Fibroblast of lung (primary cell): ENCODE data around the gene DDAH1. TPM values are rescaled to one million over a fixed set of nuclear protein-coding genes. Genes with fewer than 3 reads are reported as not detected.

Experiments
- DNase-seq, 2 donors: peaks; one replicate each; pipeline versions ENCODE4 v3.0.0 to v3.0.0-alpha.2; 2010; ENCODE audit warnings: low read depth in 2 of 2
- H2AFZ ChIP-seq: 2 replicates; pipeline ENCODE4 v1.5.1; 2012; ENCODE audit warnings: low read length, control low read depth, inconsistent platforms
- H3K27ac ChIP-seq: 2 replicates; pipeline ENCODE4 v1.5.1; 2011; ENCODE audit warnings: low read length, control low read depth; ENCODE audit not compliant: insufficient read depth
- H3K27me3 ChIP-seq: 2 replicates; pipeline ENCODE4 v1.5.1; 2011; ENCODE audit warnings: mild to moderate bottlenecking, low read length; ENCODE audit not compliant: control insufficient read depth, insufficient read depth
- H3K36me3 ChIP-seq: 2 replicates; pipeline ENCODE4 v1.5.1; 2011; ENCODE audit warnings: low read length; ENCODE audit not compliant: control insufficient read depth, insufficient read depth
- H3K4me1 ChIP-seq: 2 replicates; pipeline ENCODE4 v1.5.1; 2011; ENCODE audit warnings: low read length; ENCODE audit not compliant: control insufficient read depth, insufficient read depth; ENCODE audit errors: extremely low read depth
- H3K4me2 ChIP-seq: 2 replicates; pipeline ENCODE4 v1.5.1; 2011; ENCODE audit warnings: low read length, control low read depth; ENCODE audit not compliant: insufficient read depth; ENCODE audit errors: extremely low read depth
- H3K4me3 ChIP-seq, 4 experiments: fragments of 200-600 bp in 1 of 4; sonication (generic) in 1 of 4; replicated peaks in 1 of 4; 2 replicates each; pipeline ENCODE4 v1.5.1; 2011 to 2016; ENCODE audit warnings: low read length in 4 of 4, low read depth in 3 of 4, mild to moderate bottlenecking in 3 of 4, control low read depth in 2 of 4, inconsistent platforms in 1 of 4, mixed read lengths in 1 of 4; ENCODE audit not compliant: insufficient read depth in 1 of 4; ENCODE audit errors: control extremely low read depth in 1 of 4
- H3K79me2 ChIP-seq: 2 replicates; pipeline ENCODE4 v1.5.1; 2012; ENCODE audit warnings: mild to moderate bottlenecking, low read length, inconsistent platforms; ENCODE audit not compliant: control insufficient read depth, insufficient read depth
- H3K9ac ChIP-seq: 2 replicates; pipeline ENCODE4 v1.5.1; 2011; ENCODE audit warnings: mild to moderate bottlenecking, low read length, control low read depth; ENCODE audit not compliant: insufficient read depth
- H3K9me3 ChIP-seq: 2 replicates; pipeline ENCODE4 v1.5.1; 2012; ENCODE audit warnings: low read depth, low read length; ENCODE audit not compliant: control insufficient read depth, insufficient read depth
- H4K20me1 ChIP-seq: 2 replicates; pipeline ENCODE4 v1.5.1; 2011; ENCODE audit warnings: low read length; ENCODE audit not compliant: control insufficient read depth, insufficient read depth; ENCODE audit errors: extremely low read depth
- EZH2 ChIP-seq: IDR thresholded peaks from 2 replicates; pipeline ENCODE4 v1.5.1; 2012; ENCODE audit warnings: low read length, control low read depth, mild to moderate bottlenecking; ENCODE audit errors: missing control alignments
- polyA plus RNA-seq, 2 donors: library from polyadenylated mRNA; depleted of rRNA in 1 of 2; stranded (reverse) in 1 of 2; unstranded in 1 of 2; fragments of >200 nt; gene quantifications; 2 replicates each; pipeline ENCODE4 v1.2.1, GENCODE V29; 2011 to 2012; ENCODE audit warnings: missing spikeins in 1 of 2
- total RNA-seq: library from RNA; depleted of rRNA; stranded (reverse); fragments of >200 nt; gene quantifications from 2 replicates; pipeline ENCODE4 v1.2.1, GENCODE V29; 2014
- TF ChIP-seq, protein P1 (sequence below), 2 donors: IDR thresholded peaks in 1 of 2; conservative IDR thresholded peaks in 1 of 2; 1 replicate in 1 of 2; 2 replicates in 1 of 2; pipeline ENCODE4 v1.5.1; 2011 to 2012; ENCODE audit warnings: low read length in 2 of 2, control low read depth in 1 of 2, inconsistent platforms in 1 of 2, low read depth in 1 of 2, mild to moderate bottlenecking in 1 of 2

The DDAH1 gene
- total and polyA plus RNA-seq, 2 donors (not counting 1 experiment from before 2014, with no cell fraction given), result 50.0 to 218 TPM

DNA sequence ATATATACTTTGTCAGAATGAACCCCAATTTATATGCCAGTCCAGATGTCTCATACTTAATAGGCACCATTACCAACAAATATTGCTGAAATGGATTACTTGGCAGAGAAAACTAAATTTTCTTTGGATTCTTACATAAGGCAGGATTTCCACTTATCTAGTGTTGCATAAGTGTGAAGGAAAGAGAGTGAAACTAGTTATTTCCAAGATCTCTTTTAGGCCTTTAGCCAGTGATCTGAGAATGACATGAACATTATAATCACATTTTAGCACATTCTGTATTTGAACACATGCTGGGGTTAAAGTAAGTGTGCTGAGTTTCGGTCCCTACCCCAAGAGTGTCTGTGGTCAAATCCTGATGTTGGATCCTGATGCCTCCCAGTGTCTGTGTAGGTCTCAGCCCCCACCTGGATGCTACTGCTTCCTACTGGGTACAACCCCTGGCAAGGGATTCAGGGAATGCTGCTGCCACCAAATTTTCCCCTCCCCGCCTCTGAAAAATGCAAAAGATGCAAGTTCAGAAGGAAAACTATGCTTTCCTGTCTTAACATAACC is 11.2 kb downstream of the DDAH1 start:
- TF ChIP-seq EZH2, result no peak
- TF ChIP-seq, protein P1, sequence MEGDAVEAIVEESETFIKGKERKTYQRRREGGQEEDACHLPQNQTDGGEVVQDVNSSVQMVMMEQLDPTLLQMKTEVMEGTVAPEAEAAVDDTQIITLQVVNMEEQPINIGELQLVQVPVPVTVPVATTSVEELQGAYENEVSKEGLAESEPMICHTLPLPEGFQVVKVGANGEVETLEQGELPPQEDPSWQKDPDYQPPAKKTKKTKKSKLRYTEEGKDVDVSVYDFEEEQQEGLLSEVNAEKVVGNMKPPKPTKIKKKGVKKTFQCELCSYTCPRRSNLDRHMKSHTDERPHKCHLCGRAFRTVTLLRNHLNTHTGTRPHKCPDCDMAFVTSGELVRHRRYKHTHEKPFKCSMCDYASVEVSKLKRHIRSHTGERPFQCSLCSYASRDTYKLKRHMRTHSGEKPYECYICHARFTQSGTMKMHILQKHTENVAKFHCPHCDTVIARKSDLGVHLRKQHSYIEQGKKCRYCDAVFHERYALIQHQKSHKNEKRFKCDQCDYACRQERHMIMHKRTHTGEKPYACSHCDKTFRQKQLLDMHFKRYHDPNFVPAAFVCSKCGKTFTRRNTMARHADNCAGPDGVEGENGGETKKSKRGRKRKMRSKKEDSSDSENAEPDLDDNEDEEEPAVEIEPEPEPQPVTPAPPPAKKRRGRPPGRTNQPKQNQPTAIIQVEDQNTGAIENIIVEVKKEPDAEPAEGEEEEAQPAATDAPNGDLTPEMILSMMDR (conservative IDR thresholded peaks at IDR 0.05 in 1 of 2, IDR thresholded peaks at IDR 0.05 in 1 of 2; ENCODE audit: low read depth in 1 of 2, low read length in 2 of 2), result no peak
- Histone ChIP-seq H3K79me2 (peaks cover 63% of the 10 kb centered on the region), H3K9ac (no peak overlapping the region), H2AFZ (no peak overlapping the region), H3K27me3 (no peaks in the 10 kb centered on the region), H3K4me3 (no peak overlapping the region), H3K27ac (no peak overlapping the region), H3K9me3 (no peaks in the 10 kb centered on the region), H4K20me1 (no peaks in the 10 kb centered on the region), H3K4me1 (peaks cover 8% of the 10 kb centered on the region), H3K4me2 (no peak overlapping the region), H3K36me3 (peaks cover 2% of the 10 kb centered on the region)
- DNase-seq, result no peak

DNA sequence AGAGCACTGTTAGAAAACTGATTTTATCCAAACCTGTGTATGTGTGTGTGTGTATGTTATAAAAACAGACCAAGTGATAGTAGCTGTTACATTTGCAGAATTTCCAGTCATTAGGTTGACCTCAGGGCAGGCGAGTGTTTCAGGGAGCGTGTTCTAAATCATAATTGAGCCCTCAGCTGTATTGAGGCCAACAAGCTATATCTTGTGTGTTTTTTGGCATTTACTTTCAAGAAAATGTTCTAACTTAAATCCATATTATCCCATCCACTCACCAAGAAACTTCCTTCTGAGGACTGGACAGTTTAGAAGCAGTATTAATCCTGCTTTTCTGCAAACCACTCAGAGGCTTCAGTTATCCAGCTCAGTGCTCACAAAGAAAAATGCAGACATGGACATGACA is 12.0 kb downstream of the DDAH1 start:
- DNase-seq, result no peak
- no peak overlapping the region for H3K4me3 ChIP-seq
- H2AFZ ChIP-seq, result no peak overlapping the region
- no peak overlapping the region for H3K9ac ChIP-seq
- H3K9me3 ChIP-seq, result no peaks in the 10 kb centered on the region
- peaks cover 2% of the 10 kb centered on the region for H3K36me3 ChIP-seq
- H4K20me1 ChIP-seq, result no peaks in the 10 kb centered on the region
- H3K4me2 ChIP-seq, result no peak overlapping the region
- H3K27ac ChIP-seq, result no peak overlapping the region
- peaks cover 59% of the 10 kb centered on the region for H3K79me2 ChIP-seq
- H3K27me3 ChIP-seq, result no peaks in the 10 kb centered on the region
- TF ChIP-seq, protein P1 (conservative IDR thresholded peaks at IDR 0.05 in 1 of 2, IDR thresholded peaks at IDR 0.05 in 1 of 2; ENCODE audit: low read depth in 1 of 2, low read length in 2 of 2), result no peak
- TF ChIP-seq EZH2, result no peak
- peaks cover 11% of the 10 kb centered on the region for H3K4me1 ChIP-seq

DNA sequence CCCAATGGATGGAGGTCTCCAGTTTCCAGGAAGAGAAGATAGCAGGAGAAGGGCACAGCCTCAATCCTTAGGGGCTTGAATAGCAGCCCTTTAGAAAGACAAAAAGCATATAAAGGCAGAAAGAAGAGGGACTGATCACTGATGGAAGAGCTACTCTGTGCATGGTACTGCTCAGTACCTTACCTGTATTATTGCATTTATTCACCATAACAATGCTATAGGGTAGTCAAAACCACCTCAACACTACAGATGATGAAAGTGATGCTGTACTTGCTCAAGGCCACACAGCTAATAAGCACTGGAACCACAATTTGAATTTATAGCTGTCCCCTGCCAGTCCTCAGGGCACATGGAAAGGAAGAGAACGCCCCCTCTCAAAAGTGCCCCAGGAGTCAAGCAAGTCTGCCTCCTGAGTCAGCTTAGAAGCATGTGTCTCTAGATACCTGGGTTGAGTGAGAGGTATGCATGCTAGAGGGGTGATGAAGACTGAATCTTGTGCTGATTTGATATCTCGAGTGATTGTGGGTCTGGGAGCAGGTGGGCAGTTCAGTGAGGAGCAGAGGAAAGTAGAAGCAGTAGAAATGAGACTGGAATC is 13.6 kb downstream of the DDAH1 start:
- no peak overlapping the region for H3K27ac ChIP-seq
- no peaks in the 10 kb centered on the region for H3K27me3 ChIP-seq
- peaks cover 19% of the 10 kb centered on the region for H3K4me1 ChIP-seq
- H4K20me1 ChIP-seq, result no peaks in the 10 kb centered on the region
- H3K4me3 ChIP-seq, result no peak overlapping the region
- peaks cover 56% of the 10 kb centered on the region for H3K79me2 ChIP-seq
- H3K4me2 ChIP-seq, result no peak overlapping the region
- H2AFZ ChIP-seq, result no peak overlapping the region
- peak in 1 of 2 donors; percentile 40 for DNase-seq
- H3K36me3 ChIP-seq, result peaks cover 2% of the 10 kb centered on the region
- no peaks in the 10 kb centered on the region for H3K9me3 ChIP-seq
- H3K9ac ChIP-seq, result no peak overlapping the region
- TF ChIP-seq, protein P1 (conservative IDR thresholded peaks at IDR 0.05 in 1 of 2, IDR thresholded peaks at IDR 0.05 in 1 of 2; ENCODE audit: low read depth in 1 of 2, low read length in 2 of 2), result no peak
- TF ChIP-seq EZH2, result no peak
